SK-N-MC (cell line): Measurements from ENCODE around the gene NTMT1.

Experiments
- EZH2 ChIP-seq: fragments of 200-600 bp; sonication (generic); IDR thresholded peaks from one replicate; pipeline ENCODE4 v1.6.1; 2017; ENCODE audit warnings: antibody characterized with exemption
- FOXP2 ChIP-seq: optimal IDR thresholded peaks from 2 replicates; pipeline ENCODE3; 2011; ENCODE audit warnings: mild to moderate bottlenecking, moderate library complexity; ENCODE audit not compliant: insufficient read depth; ENCODE audit errors: extremely low read length, control extremely low read depth
- POLR2AphosphoS5 ChIP-seq: IDR thresholded peaks from 2 replicates; pipeline ENCODE4 v1.6.1; 2012; ENCODE audit warnings: mild to moderate bottlenecking, low read depth, low read length, borderline replicate concordance

GRCh38 chr9:129624168-129624759, 1.7 kb upstream of the NTMT1 start:
- TF ChIP-seq EZH2: no peak
- TF ChIP-seq POLR2AphosphoS5: no peak
- no peak for TF ChIP-seq FOXP2
